Ishikawa (cell line): Measurements from ENCODE around the gene CNKSR2.

Source experiments
- CEBPB ChIP-seq: IDR thresholded peaks from 2 replicates; pipeline ENCODE4 v1.6.1; 2012
- CREB1 ChIP-seq: IDR thresholded peaks from 2 replicates; pipeline ENCODE4 v1.6.1; 2012; ENCODE audit warnings: low read depth
- EGR1 ChIP-seq: IDR thresholded peaks from 2 replicates; pipeline ENCODE4 v1.6.1; 2012
- EP300 ChIP-seq: IDR thresholded peaks from 2 replicates; pipeline ENCODE4 v1.6.1; 2012; ENCODE audit warnings: borderline replicate concordance
- FOXM1 ChIP-seq: IDR thresholded peaks from 2 replicates; pipeline ENCODE4 v1.6.1; 2012; ENCODE audit warnings: low read depth, borderline replicate concordance
- NFIC ChIP-seq: IDR thresholded peaks from 2 replicates; pipeline ENCODE4 v1.6.1; 2012
- RAD21 ChIP-seq: IDR thresholded peaks from 2 replicates; pipeline ENCODE4 v1.6.1; 2012; ENCODE audit warnings: low read depth
- TAF1 ChIP-seq: IDR thresholded peaks from 2 replicates; pipeline ENCODE4 v1.6.1; 2012; ENCODE audit warnings: low read depth, mild to moderate bottlenecking
- TCF12 ChIP-seq: IDR thresholded peaks from 2 replicates; pipeline ENCODE4 v1.6.1; 2012; ENCODE audit warnings: low read depth
- TEAD4 ChIP-seq: IDR thresholded peaks from 2 replicates; pipeline ENCODE4 v1.6.1; 2012
- YY1 ChIP-seq: IDR thresholded peaks from 2 replicates; pipeline ENCODE4 v1.6.1; 2012; ENCODE audit warnings: low read depth
- ZBTB7A ChIP-seq: IDR thresholded peaks from 2 replicates; pipeline ENCODE4 v1.6.1; 2012; ENCODE audit warnings: low read depth
- TF ChIP-seq, protein P1 (sequence below): IDR thresholded peaks from 2 replicates; pipeline ENCODE4 v1.6.1; 2012
- TF ChIP-seq, protein P2 (sequence below): IDR thresholded peaks from 2 replicates; pipeline ENCODE4 v1.6.1; 2012; ENCODE audit warnings: low read depth, mild to moderate bottlenecking
- TF ChIP-seq, protein P3 (sequence below): IDR thresholded peaks from 2 replicates; pipeline ENCODE4 v1.6.1; 2012

Gene CNKSR2

DNA sequence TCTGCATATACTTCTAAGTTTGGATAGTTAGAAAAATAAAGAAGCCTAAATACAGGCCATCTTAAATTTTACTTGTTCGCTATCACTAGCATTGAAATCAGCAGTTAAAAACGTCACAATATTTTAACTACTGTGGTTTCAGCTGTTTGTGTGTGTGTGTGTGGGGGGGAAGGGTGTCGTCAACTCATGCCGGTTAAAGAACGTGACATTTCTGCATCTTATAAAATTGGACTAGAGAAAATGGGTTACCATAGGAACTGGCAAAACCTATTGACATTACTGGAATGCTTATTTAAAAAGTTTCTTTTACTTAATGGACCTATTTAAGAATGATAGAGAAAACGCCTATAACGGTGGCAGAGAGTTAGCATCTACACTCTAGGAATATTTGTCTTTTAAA lies 1.2 kb upstream of the CNKSR2 start:
- TF ChIP-seq, protein P1, sequence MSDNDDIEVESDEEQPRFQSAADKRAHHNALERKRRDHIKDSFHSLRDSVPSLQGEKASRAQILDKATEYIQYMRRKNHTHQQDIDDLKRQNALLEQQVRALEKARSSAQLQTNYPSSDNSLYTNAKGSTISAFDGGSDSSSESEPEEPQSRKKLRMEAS = no peak
- TF ChIP-seq TCF12 = no peak

DNA sequence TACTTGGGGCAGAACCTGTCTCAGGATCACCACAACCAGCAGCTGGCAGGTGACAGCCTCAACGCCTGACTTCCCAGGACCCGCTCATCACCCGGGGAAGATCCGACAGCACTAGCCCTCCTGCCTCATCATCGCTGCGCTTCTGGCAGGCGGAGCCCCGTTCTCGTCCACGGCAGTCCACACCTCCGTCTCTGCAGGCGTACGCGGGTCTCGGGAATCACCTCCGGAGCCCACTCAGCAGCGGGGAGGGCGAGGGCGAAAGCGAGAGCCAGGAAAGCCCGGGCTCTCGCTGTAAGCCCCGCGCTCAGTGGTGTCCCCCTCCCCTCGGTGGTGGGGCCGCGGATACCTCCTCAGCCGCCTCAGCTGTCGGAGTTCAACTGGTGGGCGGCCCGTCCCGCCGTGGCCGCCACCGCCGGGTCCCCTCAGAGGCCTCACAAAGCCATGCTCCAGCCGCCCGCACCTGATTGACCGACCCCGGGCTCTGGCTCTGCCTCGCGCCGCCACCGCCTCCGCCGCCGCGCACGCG lies 518 bp upstream of the CNKSR2 start:
- TF ChIP-seq YY1 (no peak), TAF1 (no peak), RAD21 (no peak), TCF12 (no peak), NFIC (no peak), TEAD4 (no peak), ZBTB7A (no peak), EGR1 (no peak), EP300 (no peak), CEBPB (no peak)
- TF ChIP-seq, protein P1 = no peak
- TF ChIP-seq, protein P2, sequence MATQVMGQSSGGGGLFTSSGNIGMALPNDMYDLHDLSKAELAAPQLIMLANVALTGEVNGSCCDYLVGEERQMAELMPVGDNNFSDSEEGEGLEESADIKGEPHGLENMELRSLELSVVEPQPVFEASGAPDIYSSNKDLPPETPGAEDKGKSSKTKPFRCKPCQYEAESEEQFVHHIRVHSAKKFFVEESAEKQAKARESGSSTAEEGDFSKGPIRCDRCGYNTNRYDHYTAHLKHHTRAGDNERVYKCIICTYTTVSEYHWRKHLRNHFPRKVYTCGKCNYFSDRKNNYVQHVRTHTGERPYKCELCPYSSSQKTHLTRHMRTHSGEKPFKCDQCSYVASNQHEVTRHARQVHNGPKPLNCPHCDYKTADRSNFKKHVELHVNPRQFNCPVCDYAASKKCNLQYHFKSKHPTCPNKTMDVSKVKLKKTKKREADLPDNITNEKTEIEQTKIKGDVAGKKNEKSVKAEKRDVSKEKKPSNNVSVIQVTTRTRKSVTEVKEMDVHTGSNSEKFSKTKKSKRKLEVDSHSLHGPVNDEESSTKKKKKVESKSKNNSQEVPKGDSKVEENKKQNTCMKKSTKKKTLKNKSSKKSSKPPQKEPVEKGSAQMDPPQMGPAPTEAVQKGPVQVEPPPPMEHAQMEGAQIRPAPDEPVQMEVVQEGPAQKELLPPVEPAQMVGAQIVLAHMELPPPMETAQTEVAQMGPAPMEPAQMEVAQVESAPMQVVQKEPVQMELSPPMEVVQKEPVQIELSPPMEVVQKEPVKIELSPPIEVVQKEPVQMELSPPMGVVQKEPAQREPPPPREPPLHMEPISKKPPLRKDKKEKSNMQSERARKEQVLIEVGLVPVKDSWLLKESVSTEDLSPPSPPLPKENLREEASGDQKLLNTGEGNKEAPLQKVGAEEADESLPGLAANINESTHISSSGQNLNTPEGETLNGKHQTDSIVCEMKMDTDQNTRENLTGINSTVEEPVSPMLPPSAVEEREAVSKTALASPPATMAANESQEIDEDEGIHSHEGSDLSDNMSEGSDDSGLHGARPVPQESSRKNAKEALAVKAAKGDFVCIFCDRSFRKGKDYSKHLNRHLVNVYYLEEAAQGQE = no peak
- TF ChIP-seq, protein P3, sequence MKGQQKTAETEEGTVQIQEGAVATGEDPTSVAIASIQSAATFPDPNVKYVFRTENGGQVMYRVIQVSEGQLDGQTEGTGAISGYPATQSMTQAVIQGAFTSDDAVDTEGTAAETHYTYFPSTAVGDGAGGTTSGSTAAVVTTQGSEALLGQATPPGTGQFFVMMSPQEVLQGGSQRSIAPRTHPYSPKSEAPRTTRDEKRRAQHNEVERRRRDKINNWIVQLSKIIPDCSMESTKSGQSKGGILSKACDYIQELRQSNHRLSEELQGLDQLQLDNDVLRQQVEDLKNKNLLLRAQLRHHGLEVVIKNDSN = no peak

DNA sequence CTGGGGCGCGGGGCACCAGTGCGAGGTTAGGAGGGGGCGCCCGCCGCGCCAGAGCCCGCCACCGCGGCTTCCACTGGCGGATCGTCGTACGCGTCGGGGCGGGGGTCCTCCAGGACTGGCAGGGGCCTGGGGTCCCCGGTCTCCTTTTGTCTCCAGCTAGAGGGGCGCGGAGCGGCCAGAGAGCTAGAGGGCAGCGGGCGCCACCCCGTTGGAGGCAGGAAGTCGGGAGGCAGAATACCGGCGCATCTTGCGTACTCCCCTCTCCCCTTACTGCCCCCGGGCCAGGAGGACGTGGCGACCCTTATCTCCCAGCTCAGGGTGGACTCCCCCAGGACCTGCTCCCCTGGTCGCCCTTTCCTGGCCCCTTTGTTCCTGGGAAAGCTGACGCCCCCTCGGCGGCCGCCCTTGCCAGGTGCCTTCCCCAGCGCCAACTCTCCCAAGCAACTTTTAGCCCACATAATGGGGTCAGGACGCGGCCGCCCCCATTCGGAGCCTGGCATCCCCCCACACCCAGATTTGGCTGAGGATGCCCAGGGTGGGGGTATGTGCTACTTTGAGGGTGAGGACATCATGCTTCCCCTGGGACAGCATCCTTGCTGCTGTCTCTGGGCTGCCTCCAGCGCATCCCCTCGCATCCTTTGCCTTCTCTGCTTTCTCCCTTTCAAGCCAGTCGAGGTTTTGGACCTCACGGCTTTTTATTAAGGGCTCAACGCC lies 933 bp downstream of the CNKSR2 start:
- TF ChIP-seq FOXM1 (no peak), EGR1 (no peak), CEBPB (no peak), TEAD4 (no peak), TAF1 (no peak), ZBTB7A (no peak)
- TF ChIP-seq, protein P1 = no peak
- TF ChIP-seq, protein P2 = no peak
- TF ChIP-seq, protein P3 = no peak

DNA sequence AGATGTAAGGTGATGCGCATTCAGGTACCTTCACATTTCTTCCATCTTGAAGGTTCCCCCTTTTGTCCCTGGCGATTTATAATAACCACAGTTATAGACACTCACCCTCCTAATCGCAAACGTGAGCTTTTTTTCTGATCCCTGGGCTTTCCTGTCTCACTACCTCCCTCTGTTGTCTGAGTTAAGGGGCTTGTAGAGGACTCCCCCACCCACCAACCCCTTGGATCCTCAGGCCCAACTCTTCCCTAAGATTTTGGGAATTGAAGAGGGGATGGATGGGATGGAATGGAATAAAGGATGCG lies 1.4 kb downstream of the CNKSR2 start:
- no peak for TF ChIP-seq TCF12
- TF ChIP-seq, protein P3 = no peak
- no peak for TF ChIP-seq FOXM1
- TF ChIP-seq, protein P2 = no peak
- no peak for TF ChIP-seq CEBPB
- no peak for TF ChIP-seq TAF1
- no peak for TF ChIP-seq ZBTB7A
- TF ChIP-seq EGR1 = no peak
- no peak for TF ChIP-seq NFIC
- TF ChIP-seq EP300 = no peak
- TF ChIP-seq YY1 = no peak
- TF ChIP-seq TEAD4 = no peak
- no peak for TF ChIP-seq CREB1
- no peak for TF ChIP-seq RAD21
